Activated CD8-positive, alpha-beta T cell treated with anti-CD3 and anti-CD28 coated beads for 36 hours (primary cell): ENCODE measurements around the gene LSS. TPM values are rescaled to one million over a fixed set of nuclear protein-coding genes. Genes with fewer than 3 reads are reported as not detected.

Experiments
- ATAC-seq: fragments of 200-7000 bp; cut with Tn5 transposase; one replicate; pipeline ENCODE4 v1.10.0; 2021; ENCODE audit warnings: mild to moderate bottlenecking, moderate library complexity
- CTCF ChIA-PET: fragments of 350-600 bp; sonication (Branson Sonifier 250); formaldehyde crosslinking; loops from one replicate; lab custom pipeline; 2021; ENCODE audit warnings: antibody characterized with exemption; lab: Charles Lee
- POLR2A ChIA-PET: fragments of 350-600 bp; sonication (Branson Sonifier 250); formaldehyde crosslinking; loops from one replicate; lab custom pipeline; 2021; ENCODE audit warnings: antibody characterized with exemption; lab: Charles Lee
- DNase-seq: peaks from one replicate; pipeline ENCODE4 v3.0.0-alpha.2; 2020
- H3K27ac Mint-ChIP-seq: one replicate; pipeline ENCODE4 v1.8.0; 2021; ENCODE audit warnings: mild to moderate bottlenecking, mixed read lengths
- H3K27me3 Mint-ChIP-seq: one replicate; pipeline ENCODE4 v1.8.0; 2021; ENCODE audit warnings: mixed read lengths
- H3K36me3 Mint-ChIP-seq: one replicate; pipeline ENCODE4 v1.8.0; 2021; ENCODE audit warnings: low read depth, mixed read lengths
- H3K4me1 Mint-ChIP-seq: one replicate; pipeline ENCODE4 v1.8.0; 2021; ENCODE audit warnings: low read depth, mixed read lengths
- H3K4me3 Mint-ChIP-seq: one replicate; pipeline ENCODE4 v1.8.0; 2021; ENCODE audit warnings: mild to moderate bottlenecking, moderate library complexity, mixed read lengths
- H3K9me3 Mint-ChIP-seq: one replicate; pipeline ENCODE4 v1.8.0; 2021; ENCODE audit warnings: mixed read lengths
- CTCF ChIP-seq: fragments of 200-600 bp; IDR thresholded peaks from one replicate; pipeline ENCODE4 v1.8.0; 2022; ENCODE audit warnings: antibody characterized with exemption, mild to moderate bottlenecking
- intact Hi-C: fragments of 100-400 bp; cut with micrococcal nuclease; formaldehyde crosslinking; loops from one replicate; pipeline ENCODE4 v1.10.0; 2022
- total RNA-seq, 2 experiments: library from RNA; stranded (reverse); gene quantifications; one replicate each; pipeline ENCODE4 v1.2.3, GENCODE V29; 2021

Gene LSS
- total RNA-seq, 2 experiments from 2014 or later, result 20.3 to 20.4 TPM

DNA sequence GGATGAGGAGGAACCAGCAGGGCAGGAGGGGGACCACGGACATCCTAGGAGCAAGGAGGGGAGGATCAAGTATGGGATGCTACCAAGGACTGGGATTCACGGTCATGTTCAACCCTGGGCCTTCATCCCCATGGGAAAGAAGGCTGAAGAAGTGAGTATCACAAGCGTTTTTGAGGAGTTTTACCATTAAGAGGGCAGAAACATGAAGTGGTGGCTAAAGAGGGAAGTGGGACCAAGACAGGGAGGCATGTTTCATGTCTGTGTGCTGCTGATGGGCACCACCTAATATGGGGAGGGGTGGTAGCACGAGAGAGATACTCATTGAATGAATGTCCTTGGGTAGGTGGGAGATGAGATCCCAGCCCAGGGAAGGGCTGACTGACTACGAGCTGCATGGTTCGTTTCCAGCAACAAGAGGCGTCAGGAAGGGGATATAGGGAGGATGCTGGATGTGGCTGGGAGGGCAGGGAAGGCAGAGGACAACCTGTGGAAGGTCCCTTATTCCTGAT is 11.3 kb upstream of the LSS start:
- POLR2A ChIA-PET, result interaction anchor here (1.0 to 1.3 kb wide), 4 partner anchors 8 to 46 kb away, joined by 3 to 4 read pairs (median 3); partner anchors contain the start of genes MCM3AP and YBEY
- ATAC-seq, result no peak
- Mint-ChIP-seq H3K4me3 (no peak overlapping the region), H3K36me3 (peaks cover 48% of the 10 kb centered on the region), H3K9me3 (no peaks in the 10 kb centered on the region), H3K27me3 (no peaks in the 10 kb centered on the region), H3K4me1 (peaks cover under 1% of the 10 kb centered on the region), H3K27ac (peak overlapping the region; percentile 31)
- intact Hi-C loops, result no loop called here
- no peak for TF ChIP-seq CTCF
- no peak for DNase-seq
- CTCF ChIA-PET, result interaction anchor here (0.8 kb wide), 1 partner anchor 9 kb away, joined by 4 read pairs; no protein-coding TSS in a partner anchor

DNA sequence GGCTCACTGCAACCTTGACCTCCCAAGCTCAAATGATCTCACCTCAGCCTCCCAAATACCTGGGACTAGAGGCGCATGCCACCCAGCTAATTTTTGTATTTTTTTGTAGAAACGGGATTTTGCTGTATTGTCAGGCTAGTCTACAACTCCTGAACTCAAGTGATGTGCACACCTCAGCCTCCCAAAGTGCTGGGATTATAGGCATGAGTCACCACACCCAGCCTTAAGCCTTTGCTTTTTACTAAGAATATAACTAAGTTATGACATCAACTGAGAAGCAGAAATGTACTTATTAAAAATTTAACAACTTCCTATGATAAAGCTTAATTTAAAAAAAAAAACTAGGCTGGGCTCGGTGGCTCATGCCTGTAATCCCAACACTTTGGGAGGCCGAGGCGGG is 8.9 kb upstream of the LSS start:
- Mint-ChIP-seq H3K27ac (no peak overlapping the region), H3K4me1 (peaks cover 18% of the 10 kb centered on the region), H3K27me3 (no peaks in the 10 kb centered on the region), H3K36me3 (peaks cover 60% of the 10 kb centered on the region), H3K9me3 (no peaks in the 10 kb centered on the region), H3K4me3 (no peak overlapping the region)
- ChIA-PET CTCF (no interaction called here), POLR2A (interaction anchor here (0.6 kb wide), 2 partner anchors 30 to 60 kb away, joined by 3 read pairs; no protein-coding TSS in a partner anchor)
- ATAC-seq (no peak), DNase-seq (no peak)
- no peak for TF ChIP-seq CTCF
- intact Hi-C loops, result no loop called here

- no peaks in the 10 kb centered on the region for H3K9me3 Mint-ChIP-seq
- no peak for TF ChIP-seq CTCF
- no peaks in the 10 kb centered on the region for H3K27me3 Mint-ChIP-seq
- peaks cover 29% of the 10 kb centered on the region for H3K4me1 Mint-ChIP-seq
- ATAC-seq (no peak), DNase-seq (no peak)
- intact Hi-C loops, result no loop called here
- H3K27ac Mint-ChIP-seq, result peak overlapping the region; percentile 23
- ChIA-PET POLR2A (interaction anchor here (1.0 to 2.7 kb wide), 3 partner anchors 8 to 21 kb away, joined by 3 to 12 read pairs (median 3); no protein-coding TSS in a partner anchor), CTCF (interaction anchor here (1.0 kb wide), 1 partner anchor 12 kb away, joined by 4 read pairs; no protein-coding TSS in a partner anchor)
- H3K36me3 Mint-ChIP-seq, result peaks cover 69% of the 10 kb centered on the region
- H3K4me3 Mint-ChIP-seq, result no peak overlapping the region
Observed at GRCh38 chr21:46234436-46234950, 5.9 kb upstream of the LSS start.

GRCh38 chr21:46229923-46230260 is 1.3 kb upstream of the LSS start:
- intact Hi-C loops, result no loop called here
- Mint-ChIP-seq H3K4me1 (peaks cover 52% of the 10 kb centered on the region), H3K4me3 (peak overlapping the region; percentile 76), H3K9me3 (no peaks in the 10 kb centered on the region), H3K36me3 (peaks cover 49% of the 10 kb centered on the region), H3K27me3 (no peaks in the 10 kb centered on the region), H3K27ac (peak overlapping the region; percentile 57)
- TF ChIP-seq CTCF, result no peak
- POLR2A ChIA-PET, result interaction anchor here (0.6 to 1.6 kb wide), 5 partner anchors 10 to 95 kb away, joined by 3 to 4 read pairs (median 3); no protein-coding TSS in a partner anchor
- CTCF ChIA-PET, result interaction anchor here (0.9 to 2.2 kb wide), 7 partner anchors 15 to 256 kb away, joined by 3 to 8 read pairs (median 4); partner anchors contain the start of genes MCM3AP and YBEY
- no peak for DNase-seq
- ATAC-seq, result no peak
